ENCODE results near the gene ALDH18A1. TPM values are rescaled to one million over a fixed set of nuclear protein-coding genes. Genes with fewer than 3 reads are reported as not detected.

ALDH18A1 gene
- polyA plus RNA-seq, 1 experiment, result 125 TPM

- CTCF ChIA-PET, result interaction anchor here (0.6 kb wide), 1 partner anchor 135 kb away, joined by 3 read pairs; no protein-coding TSS in a partner anchor
- no peaks in the 10 kb centered on the region; the same call in 1 of the 2 replicates for H3K9me3 ChIP-seq (ENCODE audit: control insufficient read depth, insufficient read depth, low read length)
- POLR2A ChIA-PET, result no interaction called here
- H3K27me3 ChIP-seq (ENCODE audit: control insufficient read depth, insufficient read depth, low read length), result peaks cover 18% of the 10 kb centered on the region
- no peak for TF ChIP-seq CTCF (IDR thresholded peaks at IDR 0.05; ENCODE audit: low read depth, low read length)
- DNase-seq (ENCODE audit: low read depth, low spot score), result no peak
- no peak overlapping the region for H3K27ac ChIP-seq (ENCODE audit: low read depth, low read length)
- H3K4me3 ChIP-seq (ENCODE audit: low read depth, low read length), result no peak overlapping the region
These were observed 97.0 kb downstream of the ALDH18A1 start for GRCh38 chr10:95559471-95559870.

GRCh38 chr10:95558593-95559320 lies 97.8 kb downstream of the ALDH18A1 start:
- peaks cover 18% of the 10 kb centered on the region for H3K27me3 ChIP-seq (ENCODE audit: control insufficient read depth, insufficient read depth, low read length)
- CTCF ChIA-PET, result no interaction called here
- no peak overlapping the region for H3K4me3 ChIP-seq (ENCODE audit: low read depth, low read length)
- no peak for DNase-seq (ENCODE audit: low read depth, low spot score)
- TF ChIP-seq CTCF (IDR thresholded peaks at IDR 0.05; ENCODE audit: low read depth, low read length), result no peak
- POLR2A ChIA-PET, result no interaction called here
- H3K27ac ChIP-seq (ENCODE audit: low read depth, low read length), result no peak overlapping the region
- no peaks in the 10 kb centered on the region; the same call in 1 of the 2 replicates for H3K9me3 ChIP-seq (ENCODE audit: control insufficient read depth, insufficient read depth, low read length)

GRCh38 chr10:95556994-95557767 lies 99.3 kb downstream of the ALDH18A1 start:
- no peaks in the 10 kb centered on the region; the same call in 1 of the 2 replicates for H3K9me3 ChIP-seq (ENCODE audit: control insufficient read depth, insufficient read depth, low read length)
- TF ChIP-seq CTCF (IDR thresholded peaks at IDR 0.05; ENCODE audit: low read depth, low read length), result no peak
- ChIA-PET POLR2A (no interaction called here), CTCF (interaction anchor here (0.7 kb wide), 1 partner anchor 69 kb away, joined by 6 read pairs; no protein-coding TSS in a partner anchor)
- no peak overlapping the region for H3K4me3 ChIP-seq (ENCODE audit: low read depth, low read length)
- no peak overlapping the region for H3K27ac ChIP-seq (ENCODE audit: low read depth, low read length)
- DNase-seq (ENCODE audit: low read depth, low spot score), result no peak
- H3K27me3 ChIP-seq (ENCODE audit: control insufficient read depth, insufficient read depth, low read length), result peaks cover 18% of the 10 kb centered on the region

Other genes with a start within 250 kb of the ALDH18A1 start
- 0.40 TPM in 2 replicates for gene SORBS1, start 95.3 kb downstream of the ALDH18A1 start, polyA plus RNA-seq (2011; rRNA removed)
- gene TCTN3, start 37.2 kb upstream of the ALDH18A1 start, polyA plus RNA-seq (2011; rRNA removed), result 51.3 and 55.3 TPM in 2 replicates
- 0.06 and 0.07 TPM in 2 replicates for gene ENTPD1, start 99.5 kb upstream of the ALDH18A1 start, polyA plus RNA-seq (2011; rRNA removed)

Data from AG04450 (cell line).